NAMALWA (cell line): Measurements from ENCODE around the gene GPR158.
A peak's percentile ranks its signal among the peaks of the same experiment; 100 is the strongest.

Source experiments
- DNase-seq: peaks from one replicate; pipeline ENCODE4 v3.0.0-alpha.2; 2015; ENCODE audit warnings: low spot score

The GPR158 gene

DNA sequence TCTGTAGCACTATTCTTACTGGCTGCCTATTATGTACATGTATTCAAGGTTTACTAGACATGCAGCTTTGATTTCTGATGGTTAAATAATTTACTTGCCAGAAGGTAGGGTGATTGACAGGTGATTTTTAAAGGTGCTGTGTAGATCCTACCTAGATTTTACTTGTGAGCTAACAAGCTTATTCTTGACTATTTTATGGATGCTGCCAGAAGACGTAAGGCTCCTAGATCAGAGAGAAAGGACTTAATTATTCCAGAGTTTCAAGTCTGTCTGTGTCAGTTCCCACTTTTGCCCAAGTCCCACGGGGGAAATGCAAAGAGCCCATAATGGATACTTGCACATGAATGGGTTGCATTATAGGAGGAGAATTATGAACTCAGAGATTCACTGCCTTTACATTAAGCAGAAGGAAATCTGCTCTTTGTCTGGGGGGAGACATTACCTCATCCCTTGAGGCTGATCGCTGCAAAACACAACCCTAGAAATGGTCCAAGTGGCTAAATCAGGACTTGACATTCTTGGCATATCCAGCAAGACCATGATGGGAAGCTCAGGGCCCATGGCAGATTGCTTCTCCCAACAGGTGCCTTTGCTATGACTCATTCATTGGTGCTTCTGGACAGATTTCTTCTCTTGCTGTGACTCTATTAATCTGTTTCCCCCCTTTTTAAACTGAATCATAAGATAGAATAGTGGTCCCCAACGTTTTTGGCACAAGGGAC, 32.1 kb downstream of the GPR158 start:
- no peak for DNase-seq

- DNase-seq = no peak
Observed at GRCh38 chr10:25209618-25210017, 34.8 kb downstream of the GPR158 start.

DNA sequence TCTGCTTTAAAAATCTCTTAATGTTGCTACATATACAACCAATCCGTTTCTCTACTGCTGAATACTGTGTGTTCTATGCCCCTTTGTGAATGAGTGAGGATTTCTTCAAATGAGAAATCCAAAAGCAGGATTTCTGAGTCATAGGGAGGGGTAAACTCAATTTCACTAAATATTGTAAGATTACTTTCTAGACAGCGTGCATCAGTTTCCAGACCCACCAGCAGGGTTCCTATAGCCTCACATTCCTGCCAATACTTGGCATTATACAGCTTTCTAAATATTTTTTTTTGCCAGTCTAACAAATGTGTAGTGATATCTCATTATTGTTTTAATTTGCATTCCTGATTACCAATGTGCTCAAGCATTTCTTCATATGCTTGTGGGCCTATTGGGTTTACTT, 35.5 kb downstream of the GPR158 start:
- DNase-seq = no peak

GRCh38 chr10:25220156-25220555, 45.4 kb downstream of the GPR158 start:
- no peak for DNase-seq

DNA sequence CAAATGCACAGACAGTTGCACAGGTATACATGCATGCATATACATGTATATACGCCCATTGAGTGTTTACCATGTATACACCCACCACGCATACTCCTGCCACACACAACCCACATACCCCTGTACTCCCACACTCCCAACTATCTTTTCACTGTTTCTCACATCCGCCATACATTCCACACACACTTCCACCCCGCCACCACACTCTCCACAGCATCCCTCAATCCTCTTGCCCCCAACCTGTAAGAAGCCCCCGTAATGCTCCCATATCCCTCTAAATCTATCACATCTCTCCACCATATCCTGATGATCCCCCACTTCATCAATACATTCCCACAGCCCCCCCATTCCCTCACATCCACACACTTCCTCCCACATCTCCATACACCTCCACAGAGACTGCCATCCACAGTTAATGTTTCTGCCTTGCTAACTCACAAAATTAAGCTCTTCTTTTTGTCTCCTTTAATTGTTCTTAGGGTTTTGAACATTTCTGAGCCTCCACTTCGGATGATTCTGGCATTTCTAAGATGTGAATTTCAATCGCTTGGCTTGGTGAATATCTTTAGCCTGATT, 47.4 kb downstream of the GPR158 start:
- DNase-seq = no peak

- DNase-seq = peak; percentile 54
Observed at GRCh38 chr10:25226775-25227682, 52.2 kb downstream of the GPR158 start.

- DNase-seq = no peak
Observed at GRCh38 chr10:25231751-25232150, 57.0 kb downstream of the GPR158 start.

DNA sequence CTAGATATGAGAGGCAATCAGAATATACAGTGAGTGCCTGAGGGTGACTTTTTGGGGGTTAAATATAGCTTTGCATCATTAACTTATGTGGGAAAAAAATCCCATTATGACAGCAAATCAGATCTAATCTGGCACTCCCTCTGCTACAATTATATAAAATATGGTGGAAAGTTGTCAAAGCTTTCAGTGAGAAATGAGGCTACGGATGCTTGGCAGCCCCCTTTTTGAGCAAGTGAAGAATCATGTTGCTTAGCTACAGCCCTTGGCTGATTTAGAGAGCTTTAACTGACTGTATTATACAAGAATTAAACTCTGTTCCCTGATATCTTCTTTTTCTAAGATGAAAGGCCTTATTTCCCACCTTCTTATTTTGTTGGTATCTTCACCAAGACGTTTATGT, 57.4 kb downstream of the GPR158 start:
- no peak for DNase-seq

GRCh38 chr10:25245165-25245564, 70.4 kb downstream of the GPR158 start:
- no peak for DNase-seq

GRCh38 chr10:25257646-25258045, 82.8 kb downstream of the GPR158 start:
- no peak for DNase-seq

DNA sequence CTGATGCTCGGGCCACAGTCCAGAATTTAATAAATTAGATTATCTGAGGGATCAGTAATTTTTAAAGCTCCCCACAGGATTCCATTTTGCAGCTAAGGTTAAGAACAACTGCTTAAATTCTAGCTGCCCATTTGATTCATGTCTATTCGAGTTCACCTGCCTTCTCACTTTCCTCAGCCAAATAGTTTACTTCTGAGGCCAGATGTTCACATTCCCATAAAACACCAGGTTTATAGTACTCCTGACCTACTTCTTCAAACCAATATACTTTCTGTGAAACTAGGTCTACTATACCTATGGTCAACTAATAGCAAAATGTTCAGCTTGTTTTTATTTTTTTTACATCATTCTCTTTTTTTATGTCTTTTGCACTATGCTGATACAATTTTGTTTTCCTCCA, 86.3 kb downstream of the GPR158 start:
- DNase-seq = no peak

GRCh38 chr10:25261558-25261957, 86.8 kb downstream of the GPR158 start:
- no peak for DNase-seq

DNA sequence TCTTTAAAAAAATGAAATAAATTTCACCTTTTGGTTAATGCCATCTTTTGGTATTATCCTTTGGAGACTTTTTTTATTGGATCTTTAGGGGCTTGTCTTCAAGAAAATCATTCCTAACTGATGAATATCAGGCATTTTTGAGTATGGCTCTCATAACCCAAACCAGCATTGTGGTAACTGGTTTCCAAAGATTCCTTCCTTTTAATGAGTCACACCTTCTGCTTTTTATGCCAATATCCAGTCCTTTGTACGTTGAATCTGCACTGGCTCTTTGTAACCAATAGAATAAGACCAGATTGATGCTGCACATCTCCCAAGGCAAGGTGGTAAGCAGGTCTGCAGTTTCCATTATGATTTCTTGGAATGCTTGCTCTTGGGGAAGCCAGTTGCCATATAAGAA, 89.1 kb downstream of the GPR158 start:
- no peak for DNase-seq

GRCh38 chr10:25278180-25278579, 103.4 kb downstream of the GPR158 start:
- no peak for DNase-seq

DNA sequence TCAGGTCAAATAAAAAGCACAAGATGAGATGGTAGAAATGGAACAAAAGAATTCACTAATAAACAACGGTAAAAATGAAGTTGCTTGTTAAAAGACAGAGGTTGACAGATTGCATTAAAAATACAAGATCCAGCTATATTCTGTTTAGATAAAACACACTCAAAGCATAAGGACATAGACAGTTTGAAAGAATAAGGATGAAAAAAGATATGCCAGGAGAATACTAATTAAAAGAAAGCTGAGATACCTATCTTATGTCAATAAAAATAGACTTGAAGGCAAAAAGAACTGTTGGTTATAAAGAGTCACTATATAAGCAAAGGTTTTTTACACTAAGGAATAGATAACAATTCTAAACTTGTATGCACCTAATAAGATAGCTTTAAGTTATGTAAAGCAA, 105.3 kb downstream of the GPR158 start:
- DNase-seq = no peak

GRCh38 chr10:25280573-25280972, 105.8 kb downstream of the GPR158 start:
- no peak for DNase-seq

DNA sequence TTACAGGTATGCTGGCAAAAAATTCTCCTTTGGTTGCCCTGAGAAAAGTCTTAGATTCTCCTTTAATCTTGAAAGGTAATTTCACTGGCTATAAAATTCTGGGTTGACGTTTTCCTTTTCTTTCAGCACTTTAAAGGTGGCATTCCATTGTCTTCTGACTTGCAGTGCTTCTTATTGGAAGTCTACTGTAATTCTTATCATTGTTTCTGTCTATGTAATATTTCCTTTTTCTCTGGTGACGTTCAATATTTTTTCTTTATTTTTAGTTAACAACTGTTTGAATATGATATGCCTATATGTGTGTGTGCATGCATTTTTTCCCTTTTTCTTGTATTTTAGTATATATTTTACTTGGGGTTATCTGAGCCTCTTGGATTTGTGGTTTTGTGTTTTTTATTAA, 111.0 kb downstream of the GPR158 start:
- DNase-seq = no peak

DNA sequence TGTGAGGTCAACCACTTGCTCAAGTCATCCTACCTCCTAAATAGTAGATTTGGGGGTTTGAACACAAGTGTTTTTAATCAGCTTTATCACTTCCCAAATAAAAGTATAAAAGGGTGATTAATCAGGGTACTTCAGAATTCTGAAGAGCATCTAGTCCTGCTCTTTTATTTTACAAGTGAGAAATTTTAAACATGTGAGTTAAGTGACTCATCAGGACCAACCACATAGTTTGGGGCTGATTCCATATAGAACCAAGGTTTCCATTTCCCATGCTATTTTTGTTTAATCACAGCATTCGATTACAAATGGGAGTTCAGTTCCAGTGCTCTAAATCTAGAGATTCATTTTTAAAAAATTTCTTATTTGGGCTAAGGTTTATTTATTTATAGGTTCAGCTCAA, 113.4 kb downstream of the GPR158 start:
- DNase-seq = no peak

DNA sequence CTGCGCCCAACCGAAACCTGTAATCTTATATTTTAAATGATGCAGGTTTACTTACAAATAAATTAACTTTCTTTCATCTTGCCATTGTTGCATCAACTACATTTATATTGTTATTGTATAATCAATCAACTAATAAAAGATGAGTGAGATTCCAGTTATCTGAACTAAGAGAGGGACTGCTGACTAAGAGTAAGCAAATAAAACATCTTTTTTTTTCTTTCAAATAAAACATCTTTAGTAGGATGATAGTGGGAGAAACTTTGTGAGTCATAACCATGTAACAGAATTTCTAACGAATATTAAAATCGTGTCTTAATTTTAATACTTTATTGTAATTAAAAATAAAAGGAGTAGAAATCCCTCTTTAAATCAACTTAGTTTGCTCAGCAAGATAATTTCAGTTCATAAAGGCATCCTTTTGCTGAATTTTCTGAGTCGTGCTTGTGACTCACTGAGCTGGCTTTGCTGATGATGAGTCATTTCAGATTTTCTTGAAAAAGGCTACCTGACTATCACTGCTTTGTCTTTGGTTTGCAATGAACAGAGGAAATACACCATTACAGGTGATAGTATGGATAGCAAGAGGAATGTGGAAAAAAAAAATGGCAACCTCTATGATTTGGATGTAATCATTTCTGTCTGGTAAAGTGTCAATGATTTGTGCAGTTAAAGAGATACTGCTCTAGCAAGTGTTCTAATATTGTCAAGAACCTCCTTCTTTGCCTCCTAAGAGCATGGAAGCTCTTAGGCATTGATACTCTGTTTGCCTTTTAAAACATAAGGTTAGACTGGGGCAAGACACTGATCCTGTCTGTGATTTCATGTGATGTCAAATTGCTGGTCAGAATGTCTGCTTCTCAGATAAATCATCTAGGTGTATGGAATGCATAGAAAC, 119.5 kb downstream of the GPR158 start:
- DNase-seq = no peak

- no peak for DNase-seq
Observed at GRCh38 chr10:25296324-25296723, 121.5 kb downstream of the GPR158 start.

DNA sequence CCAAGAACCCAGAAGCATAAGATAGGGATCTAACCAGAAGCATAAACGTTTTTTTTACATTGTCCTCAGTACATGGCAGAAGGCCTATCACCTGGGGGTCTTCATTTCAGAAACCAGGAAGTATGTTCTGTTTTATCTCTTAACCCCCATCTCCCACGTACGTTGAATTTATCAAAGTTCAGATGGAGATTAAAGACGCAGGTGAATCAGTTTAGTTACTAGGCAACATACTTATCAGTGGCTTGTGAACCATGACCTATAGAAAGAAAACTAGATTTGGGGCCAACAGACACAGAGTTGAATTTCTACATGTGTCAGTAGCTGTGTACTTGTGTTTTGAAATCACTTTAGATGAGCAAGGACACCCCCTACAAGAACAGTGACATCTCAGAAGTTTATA, 122.7 kb downstream of the GPR158 start:
- DNase-seq = no peak

GRCh38 chr10:25300073-25300472, 125.3 kb downstream of the GPR158 start:
- no peak for DNase-seq
